Panc1 (cell line): ENCODE results near the gene FNBP1L. TPM values are rescaled to one million over a fixed set of nuclear protein-coding genes. Genes with fewer than 3 reads are reported as not detected.

ENCODE experiments used
- ATAC-seq: fragments of 200-7000 bp; cut with Tn5 transposase; 2 replicates; pipeline ENCODE4 v1.9.1; 2020; ENCODE audit warnings: mild to moderate bottlenecking, moderate library complexity
- BruUV-seq: library from RNA; stranded (reverse); fragments of 400-500 nt; replicated peaks from 2 replicates; lab custom pipeline; 2021; lab: Mats Ljungman, UMichigan
- CTCF ChIA-PET: fragments of 300-600 bp; sonication (Branson Sonifier 250); formaldehyde crosslinking; loops from one replicate; lab custom pipeline; 2022; ENCODE audit warnings: antibody characterized with exemption; lab: Charles Lee
- POLR2A ChIA-PET: fragments of 300-600 bp; sonication (Branson Sonifier 250); formaldehyde crosslinking; loops from one replicate; lab custom pipeline; 2022; ENCODE audit warnings: antibody characterized with exemption; lab: Charles Lee
- DNase-seq: peaks from one replicate; pipeline ENCODE4 v3.0.0-alpha.2; 2010; ENCODE audit warnings: low read depth, low spot score
- H3K27ac ChIP-seq: 2 replicates; pipeline ENCODE4 v1.5.1; 2011; ENCODE audit warnings: mild to moderate bottlenecking, low read length, inconsistent platforms
- H3K27me3 ChIP-seq: fragments of 200-500 bp; sonication (Bioruptor generic); 2 replicates; pipeline ENCODE4 v1.6.0; 2014; ENCODE audit warnings: low read length, inconsistent platforms; ENCODE audit not compliant: control insufficient read depth, insufficient read depth
- H3K36me3 ChIP-seq: fragments of 200-500 bp; sonication (Bioruptor generic); 2 replicates; pipeline ENCODE4 v1.5.1; 2014; ENCODE audit warnings: inconsistent platforms, mild to moderate bottlenecking, low read length, moderate library complexity; ENCODE audit not compliant: control insufficient read depth, insufficient read depth
- H3K4me1 ChIP-seq: 2 replicates; pipeline ENCODE4 v1.5.1; 2011; ENCODE audit warnings: inconsistent platforms, mild to moderate bottlenecking, low read length, moderate library complexity; ENCODE audit not compliant: control insufficient read depth, insufficient read depth
- H3K4me3 ChIP-seq, 2 experiments: 2 replicates each; pipeline ENCODE4 v1.5.1; 2011 to 2012; ENCODE audit warnings: low read depth in 2 of 2, low read length in 2 of 2, mild to moderate bottlenecking in 2 of 2, inconsistent platforms in 1 of 2, moderate library complexity in 1 of 2
- H3K9me3 ChIP-seq: fragments of 200-500 bp; sonication (Bioruptor generic); 2 replicates; pipeline ENCODE4 v1.5.1; 2014; ENCODE audit warnings: low read depth, mild to moderate bottlenecking, inconsistent platforms, low read length, moderate library complexity; ENCODE audit not compliant: control insufficient read depth, insufficient read depth
- POLR2AphosphoS5 ChIP-seq: IDR thresholded peaks from 2 replicates; pipeline ENCODE4 v1.6.1; 2012; ENCODE audit warnings: mild to moderate bottlenecking, low read depth, low read length, moderate library complexity
- SIN3A ChIP-seq: IDR thresholded peaks from 2 replicates; pipeline ENCODE4 v1.6.1; 2012; ENCODE audit warnings: low read depth, mild to moderate bottlenecking, low read length, moderate library complexity, borderline replicate concordance; ENCODE audit not compliant: insufficient read depth
- TCF7L2 ChIP-seq: IDR thresholded peaks from 2 replicates; pipeline ENCODE4 v1.6.1; 2011; ENCODE audit warnings: mild to moderate bottlenecking, low read depth, low read length, inconsistent platforms
- in situ Hi-C: cut with HindIII; loops from 2 replicates; pipeline ENCODE4 v1.10.0; 2016; ENCODE audit warnings: low sequenced_read_pairs, low pct_unique_long_range_greater_than_20kb
- intact Hi-C: fragments of 100-400 bp; cut with micrococcal nuclease; formaldehyde crosslinking; loops from one replicate; pipeline ENCODE4 v1.10.0; 2022; ENCODE audit not compliant: unreplicated experiment
- total RNA-seq: library from RNA; stranded (reverse); gene quantifications from one replicate; pipeline ENCODE4 v1.2.1, GENCODE V29; 2021; ENCODE audit not compliant: unreplicated experiment
- TF ChIP-seq, protein P1 (sequence below): fragments of 450-650 bp; IDR thresholded peaks from 2 replicates; pipeline ENCODE4 v1.5.1; 2017; ENCODE audit warnings: mild to moderate bottlenecking
- TF ChIP-seq, protein P2 (sequence below), 2 experiments: IDR thresholded peaks; 2 replicates each; pipeline ENCODE4 v1.6.1; 2011 to 2012; ENCODE audit warnings: low read depth in 2 of 2, control low read depth in 1 of 2, low read length in 1 of 2, mild to moderate bottlenecking in 1 of 2, moderate library complexity in 1 of 2; ENCODE audit not compliant: insufficient read depth in 1 of 2

Gene FNBP1L
- total RNA-seq, 1 experiment from 2014 or later: 25.1 TPM

DNA sequence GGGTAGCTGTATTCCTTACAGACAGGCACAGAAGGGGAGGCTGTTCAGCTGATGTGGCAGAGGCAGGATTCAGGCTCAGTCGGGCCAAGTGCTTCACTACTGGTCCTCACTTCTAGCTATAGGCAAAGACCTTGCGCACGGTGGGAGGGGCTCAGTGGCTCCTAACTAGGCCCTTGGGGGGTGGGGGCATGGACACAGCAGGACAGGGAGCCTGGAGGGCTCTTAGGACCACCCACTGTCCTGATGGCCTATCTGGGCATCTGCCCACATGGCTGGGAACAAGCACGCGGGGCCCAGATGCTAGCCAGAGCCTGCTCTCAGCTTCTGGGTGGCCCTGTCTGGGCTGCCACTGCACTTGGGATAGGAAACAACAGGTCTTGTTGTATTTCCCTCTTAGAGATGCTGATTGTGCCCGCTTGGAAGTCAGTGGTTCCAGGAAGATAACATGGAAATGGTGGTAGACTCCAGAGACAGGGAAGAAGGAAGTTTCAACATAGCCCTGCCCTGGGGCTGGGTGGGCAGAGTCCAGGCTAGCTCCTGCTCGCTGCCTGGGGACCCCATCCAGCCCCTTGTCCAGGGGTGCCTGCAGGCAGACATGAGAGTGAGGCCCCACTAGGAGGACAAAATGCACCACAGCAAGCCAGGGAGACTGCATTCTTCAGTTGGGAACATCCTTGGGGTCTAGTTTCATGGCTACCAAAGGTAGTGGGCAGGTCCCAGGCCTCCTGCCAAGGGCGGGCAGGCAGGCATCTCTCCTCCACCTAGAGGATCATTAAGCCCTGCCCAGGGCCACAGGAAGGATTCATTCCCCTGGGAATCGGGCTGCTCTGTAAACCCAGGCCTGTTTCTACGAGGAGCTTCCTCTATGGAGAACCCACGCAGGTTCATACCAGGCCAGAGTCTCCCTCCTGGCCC is 131.2 kb downstream of the FNBP1L start:
- Histone ChIP-seq H3K27ac (no peak overlapping the region), H3K27me3 (no peaks in the 10 kb centered on the region), H3K4me1 (no peaks in the 10 kb centered on the region; the same call in 1 of the 2 replicates), H3K36me3 (peaks cover 5% of the 10 kb centered on the region; the same call in 1 of the 2 replicates), H3K9me3 (no peaks in the 10 kb centered on the region), H3K4me3 (no peak overlapping the region)
- no peak for TF ChIP-seq TCF7L2
- TF ChIP-seq, protein P1, sequence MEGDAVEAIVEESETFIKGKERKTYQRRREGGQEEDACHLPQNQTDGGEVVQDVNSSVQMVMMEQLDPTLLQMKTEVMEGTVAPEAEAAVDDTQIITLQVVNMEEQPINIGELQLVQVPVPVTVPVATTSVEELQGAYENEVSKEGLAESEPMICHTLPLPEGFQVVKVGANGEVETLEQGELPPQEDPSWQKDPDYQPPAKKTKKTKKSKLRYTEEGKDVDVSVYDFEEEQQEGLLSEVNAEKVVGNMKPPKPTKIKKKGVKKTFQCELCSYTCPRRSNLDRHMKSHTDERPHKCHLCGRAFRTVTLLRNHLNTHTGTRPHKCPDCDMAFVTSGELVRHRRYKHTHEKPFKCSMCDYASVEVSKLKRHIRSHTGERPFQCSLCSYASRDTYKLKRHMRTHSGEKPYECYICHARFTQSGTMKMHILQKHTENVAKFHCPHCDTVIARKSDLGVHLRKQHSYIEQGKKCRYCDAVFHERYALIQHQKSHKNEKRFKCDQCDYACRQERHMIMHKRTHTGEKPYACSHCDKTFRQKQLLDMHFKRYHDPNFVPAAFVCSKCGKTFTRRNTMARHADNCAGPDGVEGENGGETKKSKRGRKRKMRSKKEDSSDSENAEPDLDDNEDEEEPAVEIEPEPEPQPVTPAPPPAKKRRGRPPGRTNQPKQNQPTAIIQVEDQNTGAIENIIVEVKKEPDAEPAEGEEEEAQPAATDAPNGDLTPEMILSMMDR: no peak
- TF ChIP-seq, protein P2, sequence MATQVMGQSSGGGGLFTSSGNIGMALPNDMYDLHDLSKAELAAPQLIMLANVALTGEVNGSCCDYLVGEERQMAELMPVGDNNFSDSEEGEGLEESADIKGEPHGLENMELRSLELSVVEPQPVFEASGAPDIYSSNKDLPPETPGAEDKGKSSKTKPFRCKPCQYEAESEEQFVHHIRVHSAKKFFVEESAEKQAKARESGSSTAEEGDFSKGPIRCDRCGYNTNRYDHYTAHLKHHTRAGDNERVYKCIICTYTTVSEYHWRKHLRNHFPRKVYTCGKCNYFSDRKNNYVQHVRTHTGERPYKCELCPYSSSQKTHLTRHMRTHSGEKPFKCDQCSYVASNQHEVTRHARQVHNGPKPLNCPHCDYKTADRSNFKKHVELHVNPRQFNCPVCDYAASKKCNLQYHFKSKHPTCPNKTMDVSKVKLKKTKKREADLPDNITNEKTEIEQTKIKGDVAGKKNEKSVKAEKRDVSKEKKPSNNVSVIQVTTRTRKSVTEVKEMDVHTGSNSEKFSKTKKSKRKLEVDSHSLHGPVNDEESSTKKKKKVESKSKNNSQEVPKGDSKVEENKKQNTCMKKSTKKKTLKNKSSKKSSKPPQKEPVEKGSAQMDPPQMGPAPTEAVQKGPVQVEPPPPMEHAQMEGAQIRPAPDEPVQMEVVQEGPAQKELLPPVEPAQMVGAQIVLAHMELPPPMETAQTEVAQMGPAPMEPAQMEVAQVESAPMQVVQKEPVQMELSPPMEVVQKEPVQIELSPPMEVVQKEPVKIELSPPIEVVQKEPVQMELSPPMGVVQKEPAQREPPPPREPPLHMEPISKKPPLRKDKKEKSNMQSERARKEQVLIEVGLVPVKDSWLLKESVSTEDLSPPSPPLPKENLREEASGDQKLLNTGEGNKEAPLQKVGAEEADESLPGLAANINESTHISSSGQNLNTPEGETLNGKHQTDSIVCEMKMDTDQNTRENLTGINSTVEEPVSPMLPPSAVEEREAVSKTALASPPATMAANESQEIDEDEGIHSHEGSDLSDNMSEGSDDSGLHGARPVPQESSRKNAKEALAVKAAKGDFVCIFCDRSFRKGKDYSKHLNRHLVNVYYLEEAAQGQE (IDR thresholded peaks at IDR 0.05; ENCODE audit: insufficient read depth in 1 of 2, low read depth in 2 of 2, low read length in 1 of 2): no peak
- TF ChIP-seq SIN3A: no peak
- no peak for TF ChIP-seq POLR2AphosphoS5
- no TSS peak for BruUV-seq
- POLR2A ChIA-PET: interaction anchor here (0.6 kb wide), 1 partner anchor 37 kb away, joined by 6 read pairs; no protein-coding TSS in a partner anchor
- in situ Hi-C loops: no loop called here
- ATAC-seq: no peak
- intact Hi-C loops: no loop called here
- DNase-seq: no peak
- CTCF ChIA-PET: no interaction called here

DNA sequence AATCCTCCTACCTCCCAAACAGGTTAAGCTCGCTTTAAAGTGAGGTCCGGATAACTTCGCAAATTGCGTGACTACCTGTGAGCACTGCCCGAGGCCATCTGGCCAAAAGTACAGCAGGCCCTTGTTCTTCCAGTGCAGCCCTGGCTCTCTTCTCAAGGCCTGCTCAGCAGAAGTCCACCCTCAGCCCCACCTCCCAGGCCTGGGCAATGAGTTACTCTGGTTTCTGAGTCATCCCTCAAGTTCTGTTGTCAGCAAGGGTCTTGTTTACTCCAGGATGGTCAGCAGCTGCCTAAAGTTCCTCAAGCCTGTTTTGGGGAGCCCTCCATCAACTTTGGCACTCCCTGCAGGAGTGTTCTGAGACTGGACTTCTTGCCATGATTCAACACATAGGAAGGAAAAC is 132.0 kb downstream of the FNBP1L start:
- Histone ChIP-seq H3K4me1 (no peaks in the 10 kb centered on the region; the same call in 1 of the 2 replicates), H3K9me3 (no peaks in the 10 kb centered on the region), H3K27me3 (no peaks in the 10 kb centered on the region), H3K36me3 (peaks cover 5% of the 10 kb centered on the region; the same call in 1 of the 2 replicates), H3K4me3 (no peak overlapping the region), H3K27ac (no peak overlapping the region)
- ATAC-seq (no peak), DNase-seq (no peak)
- in situ Hi-C loops: no loop called here
- ChIA-PET CTCF (no interaction called here), POLR2A (interaction anchor here (0.6 to 0.9 kb wide), 2 partner anchors 40 to 222 kb away, joined by 3 read pairs; no protein-coding TSS in a partner anchor)
- BruUV-seq: no TSS peak
- no peak for TF ChIP-seq SIN3A
- TF ChIP-seq, protein P2 (IDR thresholded peaks at IDR 0.05; ENCODE audit: insufficient read depth in 1 of 2, low read depth in 2 of 2, low read length in 1 of 2): no peak
- TF ChIP-seq POLR2AphosphoS5: no peak
- TF ChIP-seq, protein P1: no peak
- TF ChIP-seq TCF7L2: no peak
- intact Hi-C loops: no loop called here
